GM18907 (cell line): ENCODE data around the gene F13A1.

ENCODE experiments used
- ATAC-seq: cut with Tn5 transposase; IDR thresholded peaks from one replicate; pipeline ENCODE4 v1.9.1; 2021; ENCODE audit warnings: mild to moderate bottlenecking, moderate library complexity; ENCODE audit not compliant: unreplicated experiment

The F13A1 gene

DNA sequence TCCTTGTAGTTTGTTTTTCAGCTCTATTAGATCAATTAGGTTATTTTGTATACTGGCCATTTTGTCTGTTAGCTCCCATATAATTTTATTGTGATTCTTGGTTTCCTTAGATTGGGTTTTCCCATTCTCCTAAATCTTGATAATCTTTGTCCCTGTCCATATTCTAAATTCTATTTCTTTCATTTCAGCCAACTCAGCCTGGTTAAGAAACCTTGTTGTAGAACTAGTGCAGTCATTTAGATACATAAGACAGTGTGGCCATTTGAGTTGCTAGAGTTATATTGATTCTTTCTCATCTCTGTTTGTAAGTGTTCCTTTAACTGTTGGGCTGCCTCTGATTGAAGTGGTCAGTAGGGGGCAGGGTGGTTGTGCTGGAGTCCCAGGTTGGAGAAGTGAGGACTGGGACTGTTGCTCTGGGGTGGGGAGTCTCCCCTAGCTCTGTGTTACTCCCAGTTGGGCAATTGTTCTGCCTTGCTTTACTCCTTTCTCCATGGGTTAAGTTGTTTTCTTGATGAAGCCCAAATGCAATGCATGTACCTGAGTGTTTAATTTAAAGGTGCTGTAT, 214.9 kb downstream of the F13A1 start:
- no peak for ATAC-seq
